ENCODE measurements around the gene CTNNA2. TPM values are rescaled to one million over a fixed set of nuclear protein-coding genes. Genes with fewer than 3 reads are reported as not detected.
A peak's percentile ranks its signal among the peaks of the same experiment; 100 is the strongest.

CTNNA2 gene
- total RNA-seq, 1 experiment from 2014 or later = 0.02 TPM

DNA sequence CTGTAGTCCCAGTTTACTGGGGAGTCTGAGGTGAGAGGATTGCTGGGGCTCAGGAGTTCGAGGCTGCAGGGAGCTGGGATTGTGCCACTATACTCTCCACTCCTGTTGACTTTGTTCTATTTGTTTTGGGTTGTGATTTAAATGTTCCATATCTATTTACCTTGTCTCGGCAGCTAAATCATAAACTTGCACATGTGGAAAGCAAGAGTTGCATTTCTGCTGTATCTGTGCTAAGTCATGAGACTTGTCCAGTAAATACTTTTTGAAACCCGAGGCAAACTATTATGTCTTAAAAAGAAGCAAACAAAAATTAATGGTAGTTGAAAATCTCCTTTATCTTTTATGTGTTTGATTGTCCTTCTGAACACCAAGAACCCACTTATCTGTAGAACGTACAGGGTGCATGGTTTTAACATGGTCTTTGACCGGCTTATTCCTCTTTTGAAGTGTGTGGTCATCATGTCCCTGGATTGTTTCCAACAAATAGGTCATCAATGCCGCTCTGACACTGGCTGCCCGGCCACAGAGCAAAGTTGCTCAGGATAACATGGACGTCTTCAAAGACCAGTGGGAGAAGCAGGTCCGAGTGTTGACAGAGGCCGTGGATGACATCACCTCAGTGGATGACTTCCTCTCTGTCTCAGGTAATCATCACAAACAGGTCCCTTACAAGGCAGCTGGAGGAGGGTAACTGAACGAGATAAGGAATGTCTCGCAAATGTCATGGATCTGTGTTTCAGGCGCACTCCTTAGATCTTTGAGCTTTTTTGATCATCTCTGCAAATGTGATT is 1032.8 kb downstream of the CTNNA2 start:
- no peak for DNase-seq (ENCODE audit: low read depth)

DNA sequence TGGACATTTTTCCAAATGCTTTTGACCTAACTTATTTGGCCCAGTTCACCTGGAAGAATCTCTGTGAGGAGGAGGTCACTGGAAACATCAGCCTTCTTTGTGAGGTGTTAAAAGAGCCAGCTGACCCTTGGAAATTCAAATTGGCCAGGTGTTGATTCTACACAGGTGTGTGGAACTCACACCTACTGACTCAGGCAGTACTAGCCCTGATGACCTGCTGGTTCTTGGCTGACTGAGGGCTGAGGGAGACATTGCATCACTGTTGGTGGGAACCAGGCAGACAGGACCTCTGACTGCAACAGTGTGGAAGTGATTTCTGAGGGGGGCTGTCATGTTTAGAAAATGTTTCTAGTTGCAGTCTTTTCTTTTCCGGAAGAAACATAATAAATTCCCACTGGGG is 1033.9 kb downstream of the CTNNA2 start:
- DNase-seq (ENCODE audit: low read depth) = no peak

GRCh38 chr2:80547344-80547743 is 1034.5 kb downstream of the CTNNA2 start:
- DNase-seq (ENCODE audit: low read depth) = no peak

DNA sequence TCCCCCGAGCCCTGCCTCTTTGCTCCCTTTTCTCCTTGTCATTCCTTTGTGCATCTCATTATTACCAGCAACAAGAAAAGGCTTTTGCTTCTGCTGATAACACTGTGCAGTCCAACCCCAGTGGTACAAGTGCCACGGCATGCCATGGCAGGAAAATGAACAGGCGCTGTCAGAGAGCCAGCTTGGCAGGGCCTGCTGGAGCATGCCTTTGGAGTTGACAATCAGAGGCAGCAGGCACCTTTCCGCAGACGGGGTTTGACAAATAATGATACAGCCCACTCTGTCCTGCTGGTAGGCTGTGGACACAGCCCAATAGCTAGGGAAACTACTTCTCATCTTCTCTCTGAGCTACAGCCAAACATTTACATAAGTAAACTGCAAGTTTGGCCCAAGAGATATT is 1035.6 kb downstream of the CTNNA2 start:
- DNase-seq (ENCODE audit: low read depth) = no peak

DNA sequence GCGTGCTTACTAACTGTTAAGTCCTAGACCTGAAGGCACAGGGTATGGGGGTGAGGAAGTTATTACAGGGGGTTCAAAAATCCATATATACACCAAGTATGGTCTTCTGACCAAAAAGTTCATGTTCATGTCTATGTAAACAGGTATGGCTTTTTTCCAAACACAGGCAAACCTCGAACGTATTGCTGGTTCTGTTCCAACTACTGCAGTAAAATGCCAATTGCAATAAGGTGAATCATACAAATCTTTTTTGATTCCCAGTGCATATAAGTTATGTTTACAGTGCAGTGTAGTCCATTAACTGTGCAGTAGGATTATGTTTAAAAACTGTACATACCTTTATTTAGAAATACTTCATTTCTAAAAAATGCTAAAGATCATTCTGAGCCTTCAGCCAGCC is 1037.0 kb downstream of the CTNNA2 start:
- DNase-seq (ENCODE audit: low read depth) = no peak

GRCh38 chr2:80560326-80560725 is 1047.5 kb downstream of the CTNNA2 start:
- DNase-seq (ENCODE audit: low read depth) = peak; percentile 1

- no peak for DNase-seq (ENCODE audit: low read depth)
These were observed 1055.2 kb downstream of the CTNNA2 start for GRCh38 chr2:80568011-80568410.

DNA sequence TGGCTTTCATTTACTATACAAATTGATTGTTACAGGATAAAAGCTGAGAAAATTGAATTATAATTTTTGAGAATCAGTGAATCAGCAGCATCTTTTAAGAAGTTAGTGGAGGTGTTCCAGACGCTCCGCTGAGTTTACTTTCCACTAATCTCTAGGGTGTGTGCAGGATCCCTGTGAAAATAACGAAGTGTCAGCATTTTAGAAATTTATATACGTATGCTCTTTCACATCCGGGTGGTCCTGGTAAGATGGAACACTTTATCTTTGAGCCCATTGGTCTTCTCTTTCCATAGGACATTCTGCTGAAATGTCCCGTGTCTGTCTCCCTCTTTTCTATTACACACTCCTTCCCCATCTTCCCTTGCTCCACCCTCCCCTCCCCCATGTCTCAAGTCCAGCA is 1060.3 kb downstream of the CTNNA2 start:
- DNase-seq (ENCODE audit: low read depth) = no peak

- DNase-seq (ENCODE audit: low read depth) = no peak
These were observed 1061.1 kb downstream of the CTNNA2 start for GRCh38 chr2:80573950-80574349.

GRCh38 chr2:80579756-80580155 is 1066.9 kb downstream of the CTNNA2 start:
- no peak for DNase-seq (ENCODE audit: low read depth)

- DNase-seq (ENCODE audit: low read depth) = no peak
These were observed 1078.4 kb downstream of the CTNNA2 start for GRCh38 chr2:80591233-80591632.

DNA sequence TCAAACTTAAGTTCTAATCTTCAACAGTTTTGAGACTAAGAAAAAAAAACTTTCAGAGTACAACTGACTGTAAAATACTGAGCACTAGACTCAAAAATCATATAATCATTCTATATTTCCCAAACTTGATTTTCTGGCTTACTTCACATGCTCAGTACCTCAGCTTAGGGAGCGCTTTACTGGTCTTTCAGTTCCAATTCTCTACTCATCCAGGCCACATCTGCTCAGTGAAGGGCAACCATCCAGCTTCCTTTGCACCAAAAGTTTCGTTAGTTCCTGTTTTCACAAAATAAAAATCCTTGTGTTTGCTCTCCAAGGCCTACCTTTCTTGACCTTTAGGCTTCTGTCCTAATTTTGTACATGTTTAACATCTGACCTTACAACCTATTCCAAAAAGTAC is 1079.3 kb downstream of the CTNNA2 start:
- no peak for DNase-seq (ENCODE audit: low read depth)

DNA sequence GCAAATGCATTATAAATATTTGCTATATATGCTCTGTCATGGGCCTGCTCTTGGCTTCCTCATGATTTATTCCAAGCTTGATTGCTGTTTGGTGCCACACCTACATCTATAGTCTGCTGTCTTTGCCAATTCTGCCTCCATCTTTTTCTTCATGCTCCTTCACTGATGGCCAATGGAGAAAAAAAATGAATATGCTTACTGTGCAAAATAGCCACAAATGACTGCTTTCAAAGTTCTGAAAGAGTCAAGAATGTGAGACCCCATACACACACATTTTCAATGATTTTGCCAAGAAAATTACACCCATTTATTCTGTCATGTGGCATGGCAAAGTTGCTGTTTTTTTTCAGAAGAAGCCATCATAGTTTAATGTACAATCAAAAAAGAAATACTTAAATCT is 1097.3 kb downstream of the CTNNA2 start:
- DNase-seq (ENCODE audit: low read depth) = no peak

- no peak for DNase-seq (ENCODE audit: low read depth)
These were observed 1108.8 kb downstream of the CTNNA2 start for GRCh38 chr2:80621656-80622055.

DNA sequence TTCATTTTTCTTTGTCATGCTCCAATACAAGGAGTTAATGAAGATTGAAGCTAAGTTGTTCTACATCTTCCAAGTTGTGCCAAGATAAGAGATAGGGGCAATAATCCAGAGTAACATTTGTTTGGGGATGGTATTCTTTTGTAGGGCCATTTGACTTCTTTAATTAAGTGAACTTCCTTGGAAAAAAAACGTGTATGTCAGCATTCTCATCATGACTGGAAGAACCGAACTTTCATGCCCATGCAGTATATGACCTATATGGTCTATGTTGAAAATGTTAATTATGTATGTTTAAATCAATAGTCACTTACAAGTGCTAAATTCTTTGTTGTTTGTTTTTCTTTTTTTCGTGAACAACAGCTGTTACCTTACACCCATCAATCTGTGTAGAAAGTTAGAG is 1111.2 kb downstream of the CTNNA2 start:
- no peak for DNase-seq (ENCODE audit: low read depth)

GRCh38 chr2:80634590-80634989 is 1121.7 kb downstream of the CTNNA2 start:
- no peak for DNase-seq (ENCODE audit: low read depth)

DNA sequence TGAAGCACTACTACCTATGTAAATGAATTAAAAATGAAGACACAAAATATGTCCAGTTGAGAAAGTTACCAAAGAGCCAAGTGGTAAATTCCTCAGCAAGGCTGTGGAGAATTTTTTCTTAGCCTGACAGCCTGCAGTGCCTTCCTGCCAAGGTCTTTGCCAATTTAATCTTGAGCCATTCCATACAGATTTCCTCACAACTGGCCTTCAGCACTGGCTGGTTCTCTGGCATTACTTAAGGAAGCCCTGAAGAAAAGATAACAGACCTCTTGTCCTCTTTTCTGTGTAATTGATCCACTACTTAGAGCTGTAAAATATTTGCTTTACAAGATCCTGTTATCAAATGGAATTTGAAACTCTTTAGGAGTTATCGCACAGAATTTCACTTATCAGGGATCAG is 1125.9 kb downstream of the CTNNA2 start:
- no peak for DNase-seq (ENCODE audit: low read depth)

GRCh38 chr2:80642465-80642864 is 1129.6 kb downstream of the CTNNA2 start:
- DNase-seq (ENCODE audit: low read depth) = no peak

- DNase-seq (ENCODE audit: low read depth) = no peak
These were observed 1130.7 kb downstream of the CTNNA2 start for GRCh38 chr2:80643598-80643997.

DNA sequence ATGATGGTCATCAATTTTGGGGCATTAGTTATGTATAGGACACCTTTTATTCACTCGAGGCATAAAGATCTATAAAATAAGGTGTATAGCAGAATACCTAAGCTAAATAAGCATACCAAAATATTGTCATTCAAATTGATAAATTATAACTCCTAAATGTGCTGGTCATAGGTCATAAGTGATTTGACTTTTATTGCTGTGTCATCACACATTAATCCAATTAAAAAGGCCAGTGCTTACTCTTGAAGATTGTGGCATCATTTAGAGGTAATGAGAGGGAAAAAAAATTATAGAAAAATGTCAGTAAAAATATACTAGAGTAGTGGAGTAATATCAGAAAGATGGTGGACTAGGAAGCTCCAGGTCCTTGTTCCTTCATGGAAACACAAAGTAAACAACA is 1138.6 kb downstream of the CTNNA2 start:
- DNase-seq (ENCODE audit: low read depth) = no peak

DNA sequence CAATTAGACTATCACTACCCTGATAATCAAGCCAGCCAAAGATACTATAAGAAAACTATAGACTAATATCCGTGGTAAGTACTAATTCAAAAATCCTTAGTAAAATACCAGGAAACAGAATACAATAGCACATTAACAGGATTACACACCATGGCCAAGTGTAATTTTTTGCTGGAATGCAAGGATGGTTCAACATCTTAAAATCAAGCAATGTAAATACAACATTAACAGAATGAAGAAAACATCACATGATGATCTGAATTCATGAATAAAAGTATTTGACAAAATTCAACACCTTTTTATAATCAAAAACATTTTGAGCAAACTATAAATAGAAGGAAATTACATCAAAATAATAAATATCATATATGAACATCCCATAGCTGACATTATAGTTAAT is 1142.4 kb downstream of the CTNNA2 start:
- DNase-seq (ENCODE audit: low read depth) = no peak

DNA sequence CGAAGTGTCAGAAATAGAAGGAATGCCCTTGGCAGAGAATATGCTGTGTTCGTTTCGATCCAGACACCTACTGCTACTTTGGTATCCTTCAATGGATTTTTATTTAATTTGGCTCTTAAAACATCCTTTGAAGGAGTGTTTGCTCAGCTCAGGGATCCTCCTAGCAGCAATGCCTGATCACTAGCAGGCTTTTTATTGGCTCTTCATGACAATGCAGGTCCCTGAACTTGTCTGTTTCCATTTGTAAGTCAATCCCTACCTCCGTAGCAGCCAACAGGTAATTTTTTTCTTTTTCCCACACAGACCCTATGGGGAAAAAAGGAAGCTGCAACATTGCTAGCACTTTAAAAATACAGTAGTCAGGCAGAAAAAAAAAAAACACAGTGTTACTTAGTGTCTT is 1157.9 kb downstream of the CTNNA2 start:
- DNase-seq (ENCODE audit: low read depth) = no peak

DNA sequence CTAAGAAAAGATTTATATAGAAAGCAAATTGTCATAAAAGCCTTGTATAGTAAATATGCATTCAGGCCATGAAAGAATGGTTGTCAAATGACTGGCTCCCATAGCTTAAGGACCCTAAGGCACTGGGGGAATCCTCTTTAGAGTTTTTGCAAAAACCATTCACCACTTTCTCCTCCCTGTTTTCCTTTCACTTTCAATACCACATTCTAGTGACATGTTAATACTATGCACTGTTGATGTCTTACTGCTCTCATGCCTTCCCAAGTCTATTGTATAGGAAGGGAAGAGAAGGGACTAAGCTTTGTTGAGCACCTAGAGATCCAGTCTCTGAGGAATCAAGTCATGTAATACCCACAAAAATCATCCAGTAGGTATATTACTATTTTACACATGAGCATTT is 1174.7 kb downstream of the CTNNA2 start:
- DNase-seq (ENCODE audit: low read depth) = no peak

GRCh38 chr2:80689106-80689505 is 1176.3 kb downstream of the CTNNA2 start:
- DNase-seq (ENCODE audit: low read depth) = no peak

All from M059J (cell line).